HG03432 (cell line): ENCODE data around the gene CENPB.

Source experiments
- ATAC-seq: cut with Tn5 transposase; IDR thresholded peaks from one replicate; pipeline ENCODE4 v1.9.1; 2021; ENCODE audit warnings: mild to moderate bottlenecking, moderate library complexity; ENCODE audit not compliant: unreplicated experiment

The CENPB gene

GRCh38 chr20:3812259-3812681 is 25.7 kb upstream of the CENPB start:
- ATAC-seq = no peak

GRCh38 chr20:3811467-3812258 is 25.1 kb upstream of the CENPB start:
- ATAC-seq = peak; percentile 51

DNA sequence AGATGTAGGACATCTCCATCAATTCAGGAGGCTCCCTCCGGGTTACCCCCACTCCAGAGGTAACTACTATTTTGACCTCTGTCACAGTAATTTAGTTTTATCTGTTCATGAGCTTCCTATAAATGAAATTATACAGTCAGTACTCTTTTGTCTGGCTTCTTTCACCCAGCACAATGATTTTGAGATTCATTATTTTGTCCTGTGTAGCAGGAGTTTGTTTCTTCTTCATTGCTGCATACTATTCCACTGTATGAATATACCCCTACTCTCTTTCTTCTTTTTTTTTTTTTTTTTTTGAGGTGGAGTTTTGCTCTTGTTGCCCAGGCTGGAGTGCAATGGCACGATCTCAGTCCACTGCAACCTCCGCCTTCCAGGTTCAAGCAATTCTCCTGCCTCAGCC is 22.0 kb upstream of the CENPB start:
- no peak for ATAC-seq

GRCh38 chr20:3804781-3805180 is 18.2 kb upstream of the CENPB start:
- ATAC-seq = no peak

DNA sequence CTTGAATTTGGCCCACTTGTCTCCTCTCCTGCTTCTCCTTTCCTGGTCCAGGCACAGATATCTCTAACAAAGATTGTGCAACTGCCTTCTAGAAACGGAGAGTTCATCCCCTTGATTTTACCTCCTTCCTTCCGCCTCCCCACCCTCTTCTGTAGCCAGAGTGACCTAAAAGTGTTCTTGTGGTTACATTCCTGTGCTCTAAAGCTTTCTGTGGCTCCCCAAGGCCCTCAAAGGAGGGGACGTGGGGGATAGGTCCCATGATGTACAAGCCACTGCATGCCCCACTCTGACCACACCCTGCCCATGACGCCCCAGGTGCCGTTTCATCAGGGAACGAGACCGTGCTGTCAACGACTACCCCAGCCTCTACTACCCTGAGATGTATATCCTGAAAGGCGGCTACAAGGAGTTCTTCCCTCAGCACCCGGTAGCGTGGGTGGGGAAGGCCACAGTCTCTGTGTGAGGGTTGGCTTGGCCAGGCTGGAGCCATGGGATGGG is 17.8 kb upstream of the CENPB start:
- ATAC-seq = no peak

- ATAC-seq = no peak
Measured at GRCh38 chr20:3803854-3804253, 17.3 kb upstream of the CENPB start.

DNA sequence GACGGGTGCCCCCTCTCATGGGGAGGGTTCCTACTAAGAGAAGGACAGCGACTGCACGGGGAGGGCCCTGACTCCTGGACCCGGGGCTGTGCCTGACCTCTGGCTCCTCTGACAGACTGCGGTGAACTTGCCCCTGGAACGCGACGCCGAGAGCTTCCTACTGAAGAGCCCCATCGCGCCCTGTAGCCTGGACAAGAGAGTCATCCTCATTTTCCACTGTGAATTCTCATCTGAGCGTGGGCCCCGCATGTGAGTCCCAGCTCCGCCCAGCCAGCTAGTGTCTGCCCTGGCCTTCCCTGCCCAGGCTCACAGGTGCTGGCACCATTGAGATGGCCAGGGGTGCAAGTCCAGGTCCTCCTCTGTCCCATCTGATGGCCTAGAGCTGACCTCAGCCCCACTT is 16.7 kb upstream of the CENPB start:
- no peak for ATAC-seq

DNA sequence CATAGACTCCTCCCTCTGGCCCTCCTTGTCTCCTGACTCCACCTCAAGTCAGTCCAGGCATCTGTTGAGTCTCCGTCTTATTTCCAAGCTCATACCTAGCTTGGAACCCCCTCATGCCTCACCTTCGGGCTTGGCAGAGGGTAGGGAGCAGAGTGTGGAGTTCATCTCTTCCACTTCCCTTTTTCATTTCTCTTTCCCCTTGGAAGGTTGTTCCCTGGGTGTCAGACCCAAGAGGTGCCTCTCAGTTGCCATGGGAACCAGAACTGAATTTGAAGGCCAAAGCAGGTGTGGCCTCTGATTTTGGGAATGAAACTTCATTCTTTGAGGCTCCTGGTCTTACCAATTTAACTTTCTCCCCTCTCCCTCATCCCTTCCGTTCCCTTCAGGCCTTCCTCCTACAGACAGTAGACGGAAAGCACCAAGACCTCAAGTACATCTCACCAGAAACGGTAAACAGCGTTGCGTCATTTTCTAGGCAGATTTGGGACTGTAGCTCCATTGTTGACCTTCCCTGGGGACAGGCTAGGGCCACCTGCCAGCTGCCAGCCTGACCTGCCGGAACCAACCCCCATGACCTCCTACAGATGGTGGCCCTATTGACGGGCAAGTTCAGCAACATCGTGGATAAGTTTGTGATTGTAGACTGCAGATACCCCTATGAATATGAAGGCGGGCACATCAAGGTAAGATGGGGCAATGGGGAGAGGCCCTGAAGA is 16.1 kb upstream of the CENPB start:
- ATAC-seq = no peak

DNA sequence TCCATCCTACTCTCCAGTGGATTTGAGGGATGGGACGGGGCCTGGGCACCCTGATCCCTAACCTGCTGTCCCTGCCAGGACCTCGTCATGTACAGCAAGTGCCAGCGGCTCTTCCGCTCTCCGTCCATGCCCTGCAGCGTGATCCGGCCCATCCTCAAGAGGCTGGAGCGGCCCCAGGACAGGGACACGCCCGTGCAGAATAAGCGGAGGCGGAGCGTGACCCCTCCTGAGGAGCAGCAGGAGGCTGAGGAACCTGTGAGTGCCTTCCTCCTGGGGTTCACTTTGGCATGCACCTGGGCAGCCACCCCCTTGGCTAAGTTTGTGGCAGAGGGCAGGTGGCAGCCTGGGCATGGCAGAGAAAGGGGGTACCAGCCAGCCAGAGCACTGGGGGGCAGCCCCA is 15.3 kb upstream of the CENPB start:
- ATAC-seq = no peak

GRCh38 chr20:3801299-3801698 is 14.8 kb upstream of the CENPB start:
- no peak for ATAC-seq

GRCh38 chr20:3800878-3801260 is 14.3 kb upstream of the CENPB start:
- ATAC-seq = no peak

GRCh38 chr20:3800256-3800877 is 13.8 kb upstream of the CENPB start:
- no peak for ATAC-seq

DNA sequence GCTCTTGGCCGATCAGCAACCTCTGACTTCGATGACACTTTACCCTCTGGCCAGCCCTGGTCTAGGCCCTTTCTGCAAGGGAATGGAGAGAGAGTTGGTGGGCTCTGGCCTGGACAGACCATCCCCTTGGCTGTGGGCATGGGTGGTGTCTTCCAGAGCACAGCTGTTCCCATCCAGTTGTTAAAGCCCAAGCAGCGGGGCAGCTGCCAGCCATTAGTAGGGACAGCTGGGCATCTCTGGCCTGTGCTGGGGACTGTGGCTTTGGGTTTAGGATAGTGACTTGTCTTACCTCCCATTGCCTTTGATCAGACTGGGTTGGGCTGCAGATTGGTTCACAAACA is 12.3 kb upstream of the CENPB start:
- ATAC-seq = no peak

DNA sequence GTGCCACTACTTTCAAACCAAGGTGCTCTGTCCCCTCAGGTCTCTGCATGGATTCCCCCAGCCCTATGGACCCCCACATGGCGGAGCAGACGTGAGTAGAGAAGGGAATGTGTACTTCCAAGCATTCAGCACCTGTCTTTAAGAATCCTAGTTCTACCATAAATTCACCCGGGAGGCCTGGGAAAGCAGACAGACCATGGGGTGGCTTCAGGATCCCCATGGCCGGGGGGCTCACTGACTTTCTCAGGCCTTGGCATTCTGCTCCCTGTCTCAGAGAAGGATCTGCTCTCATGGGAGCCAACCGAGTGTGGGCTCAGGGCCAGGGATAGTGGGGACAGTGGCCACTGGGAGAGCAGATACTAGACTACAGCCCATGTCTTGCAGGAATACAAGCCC is 11.8 kb upstream of the CENPB start:
- ATAC-seq = no peak

DNA sequence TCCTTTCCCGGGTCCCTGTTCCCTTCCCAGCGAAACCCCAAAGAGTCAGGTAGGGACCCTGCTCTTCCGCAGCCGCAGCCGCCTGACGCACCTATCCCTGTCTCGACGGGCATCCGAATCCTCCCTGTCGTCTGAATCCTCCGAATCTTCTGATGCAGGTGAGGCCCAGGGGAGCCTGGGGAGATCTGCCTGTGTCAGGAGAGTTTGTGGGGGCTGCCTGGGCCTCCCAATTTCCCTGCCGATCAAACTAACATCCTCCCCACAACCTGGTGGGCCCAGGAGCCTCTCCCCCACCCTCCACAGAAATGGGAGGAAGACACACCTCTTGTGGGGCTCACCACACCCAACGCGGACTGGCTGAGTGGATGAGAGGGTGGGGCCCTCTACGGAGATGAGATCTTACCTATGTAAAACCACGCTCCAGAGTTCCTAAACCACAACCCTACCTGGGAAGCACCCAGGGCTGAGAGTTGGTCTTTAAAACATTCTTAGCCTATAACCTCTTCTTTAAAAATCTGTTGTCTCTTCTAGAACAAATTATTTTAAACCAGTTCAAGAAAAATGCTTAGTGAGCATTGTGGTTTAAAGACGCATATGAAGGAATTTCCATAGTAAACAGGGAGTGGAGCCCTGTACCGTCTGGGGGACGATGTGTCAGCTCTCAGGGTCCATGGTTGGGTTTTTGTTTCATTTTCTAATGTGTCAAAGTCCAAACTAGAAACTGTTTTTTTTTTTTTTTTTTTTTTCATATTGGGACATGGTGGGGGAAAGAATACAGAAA is 11.2 kb upstream of the CENPB start:
- ATAC-seq = no peak

GRCh38 chr20:3797226-3797545 is 10.6 kb upstream of the CENPB start:
- no peak for ATAC-seq

DNA sequence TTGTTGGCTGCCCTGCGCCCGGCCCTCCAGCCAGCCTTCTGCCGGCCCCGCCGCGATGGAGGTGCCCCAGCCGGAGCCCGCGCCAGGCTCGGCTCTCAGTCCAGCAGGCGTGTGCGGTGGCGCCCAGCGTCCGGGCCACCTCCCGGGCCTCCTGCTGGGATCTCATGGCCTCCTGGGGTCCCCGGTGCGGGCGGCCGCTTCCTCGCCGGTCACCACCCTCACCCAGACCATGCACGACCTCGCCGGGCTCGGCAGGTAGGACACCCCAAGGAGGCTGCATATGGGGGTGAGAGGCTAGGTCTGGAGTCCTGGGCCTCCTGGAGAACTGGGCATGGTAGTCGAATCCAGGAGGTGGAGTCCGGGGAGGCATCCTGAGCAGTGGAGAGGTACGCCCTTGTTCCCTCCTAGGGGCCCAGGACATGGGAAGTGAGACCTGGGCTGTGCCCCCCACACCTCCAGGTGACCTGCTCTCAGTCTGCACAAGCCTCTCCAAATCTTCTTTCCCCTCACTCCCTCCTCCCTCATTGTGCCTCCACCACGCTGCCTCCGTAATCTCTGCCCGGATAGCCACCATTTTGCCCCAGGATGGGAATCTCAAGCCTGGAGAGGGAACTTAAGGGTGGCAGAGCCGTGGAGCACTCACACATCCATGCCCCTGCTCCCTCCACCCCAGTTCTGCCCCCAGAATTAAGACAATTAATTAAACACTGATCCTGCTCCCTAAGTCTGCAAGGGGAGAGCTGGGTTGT is 10.1 kb upstream of the CENPB start:
- ATAC-seq = peak; percentile 1

DNA sequence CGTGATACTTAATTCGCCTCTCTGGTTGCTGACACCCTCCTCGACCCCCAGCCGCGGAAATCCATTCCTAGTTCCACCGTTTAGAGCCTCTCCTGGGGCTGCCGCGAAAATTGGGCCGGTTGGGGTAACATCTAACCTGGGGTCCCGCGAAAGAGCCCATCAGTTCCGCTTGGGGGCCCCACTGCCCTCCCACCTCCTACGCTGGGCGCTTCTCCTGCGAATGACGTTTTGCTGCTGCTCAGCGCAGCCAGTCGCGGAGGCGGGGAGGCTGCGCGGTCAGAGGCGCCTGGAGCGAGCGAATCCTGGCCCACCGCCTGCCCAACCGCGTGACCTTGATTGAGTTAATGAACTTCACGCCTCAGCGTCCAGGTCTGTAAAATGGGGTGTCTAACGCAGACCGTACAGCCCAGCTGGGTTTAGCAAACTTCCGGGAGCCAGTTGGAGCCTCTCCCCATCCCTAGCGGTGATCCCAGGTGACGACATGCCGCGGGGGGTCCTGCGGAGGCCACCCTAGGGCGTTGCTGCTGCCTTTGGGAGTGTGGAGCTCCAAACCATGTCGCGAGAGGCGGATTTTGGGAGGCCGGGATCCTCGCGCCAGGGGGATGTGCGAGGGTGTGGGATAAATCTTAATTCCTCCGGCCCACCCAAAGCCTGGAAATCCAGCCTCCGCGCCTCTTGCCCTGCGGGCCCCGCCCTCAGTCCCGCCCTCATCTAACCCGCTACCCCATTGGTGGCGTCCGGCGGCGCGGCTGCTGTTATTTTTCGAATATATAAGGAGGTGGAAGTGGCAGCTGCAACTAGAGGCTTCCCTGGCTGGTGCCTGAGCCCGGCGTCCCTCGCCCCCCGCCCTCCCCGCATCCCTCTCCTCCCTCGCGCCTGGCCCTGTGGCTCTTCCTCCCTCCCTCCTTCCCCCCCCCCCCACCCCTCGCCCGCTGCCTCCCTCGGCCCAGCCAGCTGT is 9.2 kb upstream of the CENPB start, which contains the start of gene CDC25B:
TSS of gene CDC25B (plus strand) at position 800 of the 958 bp plus-strand sequence. CDS start 222 bp downstream, outside the sequence.
- peak; percentile 75 for ATAC-seq

DNA sequence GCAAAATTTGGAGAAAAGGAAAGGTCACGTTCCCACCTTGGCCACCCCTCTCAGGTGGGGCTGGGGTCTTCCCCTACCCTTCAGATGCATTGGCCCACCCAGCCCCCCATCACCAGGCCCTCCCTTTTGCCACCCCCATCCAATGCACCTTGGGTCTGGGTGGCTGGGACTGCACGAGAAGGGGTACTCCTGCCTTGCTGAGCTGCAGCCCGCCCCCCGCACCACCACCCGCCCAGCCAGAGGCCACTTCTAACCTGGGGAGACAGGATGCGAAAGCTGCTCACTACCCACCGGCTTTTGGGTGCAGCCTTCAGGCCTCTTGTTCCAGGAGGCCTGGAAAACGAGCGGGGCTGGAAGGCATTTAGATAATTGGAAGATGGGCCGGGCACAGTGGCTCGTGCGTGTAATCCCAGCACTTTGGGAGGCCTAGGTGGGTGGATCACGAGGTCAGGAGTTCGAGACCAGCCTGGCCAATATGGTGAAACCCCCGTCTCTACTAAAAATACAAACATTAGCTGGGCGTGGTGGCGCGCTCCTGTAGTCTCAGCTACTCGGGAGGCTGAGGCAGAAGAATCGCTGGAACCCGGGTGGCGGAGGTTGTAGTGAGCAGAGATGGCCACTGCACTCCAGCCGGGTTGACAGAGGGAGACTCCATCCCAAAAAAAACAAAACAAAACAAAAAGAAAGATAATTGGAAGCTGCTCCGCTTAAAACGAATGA is 8.3 kb upstream of the CENPB start:
- ATAC-seq = no peak
